HL-60 (cell line): ENCODE results near the gene SYNGR1.

Experiments
- DNase-seq, 2 experiments: peaks; one replicate each; pipeline ENCODE4 v3.0.0-alpha.2; 2010 to 2020; ENCODE audit warnings: low read depth in 1 of 2, low spot score in 1 of 2
- H3K27ac ChIP-seq: fragments of 250-450 bp; sonication (Bioruptor Pico); replicated peaks from 2 replicates; pipeline ENCODE4 v1.5.1; 2020; ENCODE audit warnings: mild to moderate bottlenecking, moderate library complexity
- H3K27me3 ChIP-seq: fragments of 250-450 bp; sonication (Bioruptor Pico); 2 replicates; pipeline ENCODE4 v1.5.1; 2021; ENCODE audit warnings: mild to moderate bottlenecking, moderate library complexity; ENCODE audit not compliant: insufficient read depth, poor library complexity, severe bottlenecking
- H3K4me3 ChIP-seq: replicated peaks from 2 replicates; pipeline ENCODE4 v1.5.1; 2011; ENCODE audit warnings: mild to moderate bottlenecking, control low read depth, low read length; ENCODE audit not compliant: insufficient read depth
- CTCF ChIP-seq: IDR thresholded peaks from one replicate; pipeline ENCODE4 v1.5.1; 2011; ENCODE audit warnings: low read length, control low read depth, inconsistent platforms; ENCODE audit not compliant: insufficient read depth
- GABPA ChIP-seq: IDR thresholded peaks from 2 replicates; pipeline ENCODE4 v1.6.1; 2012; ENCODE audit warnings: low read depth
- POLR2AphosphoS5 ChIP-seq: IDR thresholded peaks from 2 replicates; pipeline ENCODE4 v1.6.1; 2012; ENCODE audit warnings: low read depth
- REST ChIP-seq: IDR thresholded peaks from 2 replicates; pipeline ENCODE4 v1.6.1; 2012; ENCODE audit warnings: low read depth; ENCODE audit not compliant: insufficient replicate concordance
- SPI1 ChIP-seq: IDR thresholded peaks from 2 replicates; pipeline ENCODE4 v1.6.1; 2012; ENCODE audit warnings: low read depth, mild to moderate bottlenecking, borderline replicate concordance

The SYNGR1 gene

GRCh38 chr22:39417641-39418040 lies 67.8 kb downstream of the SYNGR1 start:
- no peak for DNase-seq
- H3K27me3 ChIP-seq, result no peaks in the 10 kb centered on the region
- H3K27ac ChIP-seq, result no peak overlapping the region
- H3K4me3 ChIP-seq, result no peak overlapping the region
- TF ChIP-seq POLR2AphosphoS5 (no peak), SPI1 (no peak), GABPA (no peak), REST (no peak)

GRCh38 chr22:39418696-39419095 lies 68.9 kb downstream of the SYNGR1 start:
- Histone ChIP-seq H3K4me3 (no peak overlapping the region), H3K27ac (no peak overlapping the region), H3K27me3 (no peaks in the 10 kb centered on the region)
- no peak for DNase-seq
- TF ChIP-seq REST, result no peak

GRCh38 chr22:39419096-39419495 lies 69.3 kb downstream of the SYNGR1 start:
- no peak for TF ChIP-seq SPI1
- TF ChIP-seq CTCF, result no peak
- TF ChIP-seq POLR2AphosphoS5, result no peak
- TF ChIP-seq REST, result no peak
- TF ChIP-seq GABPA, result no peak
- H3K27me3 ChIP-seq, result no peaks in the 10 kb centered on the region
- DNase-seq, result no peak
- no peak overlapping the region for H3K4me3 ChIP-seq
- H3K27ac ChIP-seq, result no peak overlapping the region

GRCh38 chr22:39419911-39420310 lies 70.1 kb downstream of the SYNGR1 start:
- DNase-seq, result no peak
- Histone ChIP-seq H3K4me3 (no peak overlapping the region), H3K27ac (no peak overlapping the region), H3K27me3 (no peaks in the 10 kb centered on the region)
- no peak for TF ChIP-seq SPI1
- no peak for TF ChIP-seq CTCF
- TF ChIP-seq REST, result no peak
- TF ChIP-seq POLR2AphosphoS5, result no peak
- no peak for TF ChIP-seq GABPA
